H1 (cell line): Measurements from ENCODE around the gene B3GLCT. TPM values are rescaled to one million over a fixed set of nuclear protein-coding genes. Genes with fewer than 3 reads are reported as not detected.

Experiments used
- CTCF ChIA-PET: fragments of 300-600 bp; sonication (Branson Sonifier 250); formaldehyde crosslinking; loops from one replicate; lab custom pipeline; 2021; ENCODE audit not compliant: partially characterized antibody; lab: Charles Lee
- POLR2A ChIA-PET: fragments of 300-600 bp; sonication (Branson Sonifier 250); formaldehyde crosslinking; loops from one replicate; lab custom pipeline; 2021; ENCODE audit warnings: inconsistent platforms; ENCODE audit not compliant: partially characterized antibody; lab: Charles Lee
- DNase-seq, 2 experiments: peaks; one replicate each; pipeline versions ENCODE4 v3.0.0 to v3.0.0-alpha.2; 2010 to 2022; ENCODE audit warnings: low spot score in 2 of 2, low read depth in 1 of 2, mixed read lengths in 1 of 2
- FAIRE-seq: peaks from 2 replicates; lab custom pipeline; 2011; peaks lifted over from hg19 to GRCh38; lab: Jason Lieb, UNC
- H2AFZ ChIP-seq: 2 replicates; pipeline ENCODE4 v1.8.1; 2012; ENCODE audit warnings: low read length, inconsistent platforms
- H2AK5ac ChIP-seq: 2 replicates; pipeline ENCODE4 v1.6.1; 2013; ENCODE audit warnings: low read depth, low read length
- H2BK120ac ChIP-seq: replicated peaks from 2 replicates; pipeline ENCODE3; 2013; ENCODE audit warnings: low read depth, low read length, inconsistent platforms
- H2BK12ac ChIP-seq: 2 replicates; pipeline ENCODE4 v1.6.1; 2013; ENCODE audit warnings: low read depth, low read length
- H2BK15ac ChIP-seq: 2 replicates; pipeline ENCODE4 v1.6.1; 2013; ENCODE audit warnings: low read length
- H2BK20ac ChIP-seq: 2 replicates; pipeline ENCODE4 v1.6.1; 2013; ENCODE audit warnings: low read length
- H2BK5ac ChIP-seq: 2 replicates; pipeline ENCODE4 v1.6.1; 2013; ENCODE audit warnings: low read depth, low read length
- H3K14ac ChIP-seq: 2 replicates; pipeline ENCODE4 v1.6.1; 2013; ENCODE audit warnings: inconsistent platforms; ENCODE audit not compliant: insufficient read length
- H3K18ac ChIP-seq: 2 replicates; pipeline ENCODE4 v1.6.1; 2013; ENCODE audit warnings: low read length; ENCODE audit errors: extremely low read depth
- H3K23ac ChIP-seq: 2 replicates; pipeline ENCODE4 v1.6.1; 2013; ENCODE audit warnings: inconsistent platforms; ENCODE audit not compliant: insufficient read length
- H3K23me2 ChIP-seq: 2 replicates; pipeline ENCODE4 v1.6.1; 2013; ENCODE audit warnings: low read depth, low read length
- H3K27ac ChIP-seq: 2 replicates; pipeline ENCODE4 v1.6.1; 2011; ENCODE audit warnings: low read depth, low read length, inconsistent platforms
- H3K27me3 ChIP-seq, 4 experiments: replicated peaks in 1 of 4; 1 replicate in 1 of 4; 2 replicates in 3 of 4; pipeline versions ENCODE4 v1.6.1 to v1.8.1; 2011 to 2013; ENCODE audit warnings: low read length in 3 of 4, mild to moderate bottlenecking in 3 of 4, inconsistent platforms in 2 of 4, mixed read lengths in 2 of 4, moderate library complexity in 1 of 4; ENCODE audit not compliant: control insufficient read depth in 3 of 4, insufficient read depth in 3 of 4; ENCODE audit errors: extremely low read depth in 1 of 4
- H3K36me3 ChIP-seq, 4 experiments: 2 replicates each; pipeline versions ENCODE4 v1.6.1 to v1.8.1; 2011 to 2013; ENCODE audit warnings: mild to moderate bottlenecking in 4 of 4, low read length in 3 of 4, moderate library complexity in 2 of 4, control low read depth in 1 of 4, inconsistent platforms in 1 of 4; ENCODE audit not compliant: insufficient read depth in 4 of 4, control insufficient read depth in 2 of 4
- H3K4ac ChIP-seq: replicated peaks from 2 replicates; pipeline ENCODE3; 2013; ENCODE audit warnings: low read length, low read depth, mixed read lengths, inconsistent platforms; ENCODE audit not compliant: insufficient read length
- H3K4me1 ChIP-seq, 4 experiments: replicated peaks in 1 of 4; 1 replicate in 1 of 4; 2 replicates in 3 of 4; pipeline versions ENCODE4 v1.6.1 to v1.8.1; 2011 to 2013; ENCODE audit warnings: low read length in 3 of 4, inconsistent platforms in 2 of 4, mixed read lengths in 1 of 4; ENCODE audit not compliant: insufficient read depth in 4 of 4, control insufficient read depth in 3 of 4
- H3K4me2 ChIP-seq, 2 experiments: 2 replicates each; pipeline versions ENCODE4 v1.6.1 to v1.8.1; 2011 to 2013; ENCODE audit warnings: low read depth in 2 of 2, low read length in 2 of 2, control low read depth in 1 of 2, inconsistent platforms in 1 of 2, mild to moderate bottlenecking in 1 of 2; ENCODE audit not compliant: insufficient read depth in 1 of 2
- H3K4me3 ChIP-seq, 4 experiments: fragments of 200-600, 300-600 bp in 1 of 4; sonication (generic), shearing (Covaris generic), sonication (Bioruptor Twin) in 1 of 4; 2 replicates each; pipeline versions ENCODE4 v1.5.1 to v1.8.1; 2011 to 2016; ENCODE audit warnings: low read length in 4 of 4, low read depth in 3 of 4, control low read depth in 2 of 4, inconsistent platforms in 2 of 4, mild to moderate bottlenecking in 2 of 4, mixed read lengths in 1 of 4, moderate library complexity in 1 of 4; ENCODE audit not compliant: insufficient read depth in 2 of 4; ENCODE audit errors: extremely low read depth in 1 of 4
- H3K56ac ChIP-seq: replicated peaks from 2 replicates; pipeline ENCODE3; 2013; ENCODE audit warnings: low read depth, mild to moderate bottlenecking, mixed read lengths, low read length, inconsistent platforms; ENCODE audit not compliant: insufficient read length
- H3K79me1 ChIP-seq: 2 replicates; pipeline ENCODE4 v1.6.1; 2013; ENCODE audit warnings: low read depth, low read length, control low read depth
- H3K79me2 ChIP-seq, 2 experiments: 2 replicates each; pipeline versions ENCODE4 v1.6.1 to v1.8.1; 2012 to 2013; ENCODE audit warnings: low read length in 2 of 2, mild to moderate bottlenecking in 2 of 2, inconsistent platforms in 1 of 2; ENCODE audit not compliant: insufficient read depth in 2 of 2, control insufficient read depth in 1 of 2
- H3K9ac ChIP-seq, 4 experiments: replicated peaks in 1 of 4; 1 replicate in 1 of 4; 2 replicates in 3 of 4; pipeline versions ENCODE4 v1.6.1 to v1.8.1; 2011 to 2013; ENCODE audit warnings: low read depth in 3 of 4, low read length in 3 of 4, control low read depth in 2 of 4, mild to moderate bottlenecking in 2 of 4, moderate library complexity in 2 of 4, inconsistent platforms in 1 of 4; ENCODE audit errors: extremely low read depth in 1 of 4
- H3K9me3 ChIP-seq, 2 experiments: 2 replicates each; pipeline versions ENCODE4 v1.6.1 to v1.8.1; 2012 to 2013; ENCODE audit warnings: mild to moderate bottlenecking in 2 of 2, moderate library complexity in 2 of 2, control low read depth in 1 of 2, inconsistent platforms in 1 of 2, low read depth in 1 of 2, low read length in 1 of 2, mixed read lengths in 1 of 2; ENCODE audit not compliant: insufficient read depth in 2 of 2
- H4K20me1 ChIP-seq, 2 experiments: replicated peaks in 1 of 2; 2 replicates each; pipeline versions ENCODE3 to v1.8.1; 2011 to 2013; ENCODE audit warnings: inconsistent platforms in 2 of 2, low read length in 2 of 2, mild to moderate bottlenecking in 1 of 2; ENCODE audit not compliant: insufficient read depth in 2 of 2, control insufficient read depth in 1 of 2
- H4K5ac ChIP-seq: 2 replicates; pipeline ENCODE4 v1.6.1; 2013; ENCODE audit warnings: low read length, low read depth, mixed read lengths, inconsistent platforms; ENCODE audit not compliant: insufficient read length
- H4K8ac ChIP-seq: 2 replicates; pipeline ENCODE4 v1.8.0; 2013; ENCODE audit warnings: mild to moderate bottlenecking, moderate library complexity, low read length, inconsistent platforms; ENCODE audit not compliant: insufficient read depth; ENCODE audit errors: extremely low read depth
- H4K91ac ChIP-seq: replicated peaks from 2 replicates; pipeline ENCODE3; 2013; ENCODE audit warnings: low read length, mixed read lengths, inconsistent platforms; ENCODE audit not compliant: insufficient read length
- CHD2 ChIP-seq: IDR thresholded peaks from 2 replicates; pipeline ENCODE4 v1.6.1; 2012; ENCODE audit warnings: low read length, improper control_type of control experiment
- POLR2A ChIP-seq, 2 experiments: IDR thresholded peaks; 1 replicate in 1 of 2; 2 replicates in 1 of 2; pipeline ENCODE4 v1.6.1; 2011; ENCODE audit warnings: low read depth in 2 of 2, low read length in 2 of 2, mild to moderate bottlenecking in 2 of 2; ENCODE audit errors: control extremely low read depth in 1 of 2
- SP1 ChIP-seq: IDR thresholded peaks from 2 replicates; pipeline ENCODE4 v1.6.1; 2011; ENCODE audit warnings: low read depth, low read length
- SUZ12 ChIP-seq: fragments of 200-600 bp; sonication (generic); IDR thresholded peaks from 2 replicates; pipeline ENCODE4 v1.6.1; 2012; ENCODE audit warnings: mild to moderate bottlenecking, inconsistent platforms, low read length, moderate library complexity, mixed read lengths
- USF2 ChIP-seq: IDR thresholded peaks from 2 replicates; pipeline ENCODE4 v1.6.1; 2011; ENCODE audit warnings: low read length, improper control_type of control experiment
- WGBS, 2 experiments: shearing (Covaris generic) in 1 of 2; methylation state at CpG; one replicate each; pipeline versions ENCODE4 v1.1.6 to v1.1.7; 2013 to 2015; ENCODE audit warnings: low lambda C conversion rate in 2 of 2, mixed read lengths in 2 of 2, inconsistent platforms in 1 of 2, low coverage in 1 of 2, missing lambda C conversion rate in 1 of 2; ENCODE audit not compliant: insufficient replicate concordance in 2 of 2, insufficient coverage in 1 of 2, insufficient read length in 1 of 2; ENCODE audit errors: extremely low coverage in 1 of 2, missing lambda C conversion rate in 1 of 2; 5-methylcytosine and 5-hydroxymethylcytosine counted together
- polyA plus RNA-seq, 7 experiments: library from polyadenylated mRNA; depleted of rRNA in 3 of 7; stranded (reverse) in 5 of 7; unstranded in 2 of 7; fragments of >200 nt in 5 of 7; fragments of 200-250 nt in 2 of 7; gene quantifications; 1 replicate in 5 of 7; 2 replicates in 1 of 7; 4 replicates in 1 of 7; pipeline versions ENCODE4 v1.2.1 to v1.2.3, GENCODE V29; 2011 to 2013; ENCODE audit warnings: missing spikeins in 2 of 7, mixed read lengths in 2 of 7
- total RNA-seq: library from RNA; stranded (reverse); fragmentation: NEBNext Ultra II Directional; extraction: Animal tissue kit (Norgen Biotek cat#: 25700); gene quantifications from 2 replicates; pipeline ENCODE4 v1.2.1, GENCODE V29; 2021

B3GLCT gene
- total and polyA plus RNA-seq, 2 of the 8 experiments (the other 6 are each of a cell fraction or from before 2014, with no cell fraction given), result 1.5 to 4.1 TPM

- Histone ChIP-seq H3K14ac (no peak overlapping the region), H2AK5ac (no peak overlapping the region), H2BK5ac (no peak overlapping the region), H2BK20ac (no peak overlapping the region), H3K4me2 (no peak overlapping the region), H3K4ac (no peak overlapping the region), H3K9ac (no peak overlapping the region), H4K20me1 (no peaks in the 10 kb centered on the region), H3K23ac (no peak overlapping the region), H4K91ac (no peak overlapping the region), H3K27ac (no peak overlapping the region), H3K79me1 (no peaks in the 10 kb centered on the region), H3K9me3 (no peaks in the 10 kb centered on the region), H4K5ac (no peak overlapping the region), H2BK12ac (no peak overlapping the region), H3K4me3 (no peak overlapping the region), H3K36me3 (no peaks in the 10 kb centered on the region), H3K4me1 (peaks cover 0 to 5% (median 0%) of the 10 kb centered on the region in 4 experiments; a peak in 2 of 7 replicates), H3K18ac (no peak overlapping the region), H2AFZ (no peak overlapping the region), H3K56ac (no peak overlapping the region), H3K23me2 (no peaks in the 10 kb centered on the region), H2BK120ac (no peak overlapping the region), H2BK15ac (no peak overlapping the region), H3K79me2 (no peaks in the 10 kb centered on the region), H3K27me3 (no peaks in the 10 kb centered on the region; a peak in 2 of 7 replicates), H4K8ac (no peak overlapping the region)
- ChIA-PET CTCF (interaction anchor here (0.9 to 1.0 kb wide), 2 partner anchors 211 to 213 kb away, joined by 3 read pairs; no protein-coding TSS in a partner anchor), POLR2A (no interaction called here)
- FAIRE-seq (no peak), DNase-seq (no peak)
- TF ChIP-seq SUZ12 (no peak), CHD2 (no peak), POLR2A (IDR thresholded peaks at IDR 0.05; ENCODE audit: control extremely low read depth in 1 of 2, low read depth in 2 of 2, low read length in 2 of 2) (no peak), USF2 (no peak), SP1 (no peak)
- WGBS, 2 experiments, result 86% methylated on average over 6 of the region's 6 CpGs; no CpG with 5 or more reads in 1 of the 2 experiments
These were observed 2.8 kb upstream of the B3GLCT start for GRCh38 chr13:31196992-31197391.
